Mesothelial cell of epicardium (in vitro differentiated cells): ENCODE data around the gene CD1D. TPM values are rescaled to one million over a fixed set of nuclear protein-coding genes. Genes with fewer than 3 reads are reported as not detected.

Experiments used
- DNase-seq, 2 experiments: peaks; one replicate each; pipeline ENCODE4 v3.0.0; 2021; ENCODE audit warnings: low spot score in 2 of 2; ENCODE audit not compliant: unreplicated experiment in 2 of 2
- H3K27ac Mint-ChIP-seq: 2 replicates; pipeline ENCODE4 v1.8.0; 2021; ENCODE audit warnings: mixed read lengths
- H3K27me3 Mint-ChIP-seq: 2 replicates; pipeline ENCODE4 v1.8.0; 2021; ENCODE audit warnings: low read depth, mixed read lengths
- H3K36me3 Mint-ChIP-seq: 2 replicates; pipeline ENCODE4 v1.8.0; 2021; ENCODE audit warnings: mixed read lengths
- H3K4me1 Mint-ChIP-seq: 2 replicates; pipeline ENCODE4 v1.8.0; 2021; ENCODE audit warnings: mixed read lengths
- H3K4me3 Mint-ChIP-seq: 2 replicates; pipeline ENCODE4 v1.8.0; 2021; ENCODE audit warnings: mild to moderate bottlenecking, moderate library complexity, mixed read lengths
- H3K9me3 Mint-ChIP-seq: 2 replicates; pipeline ENCODE4 v1.8.0; 2021; ENCODE audit warnings: mixed read lengths
- total RNA-seq: library from RNA; stranded (reverse); gene quantifications from 3 replicates; pipeline ENCODE4 v1.2.1, GENCODE V29; 2021
- TF ChIP-seq, protein P1 (sequence below): fragments of 200-600 bp; sonication (generic); IDR thresholded peaks from one replicate; pipeline ENCODE4 v1.5.0; 2021; ENCODE audit warnings: antibody characterized with exemption; ENCODE audit not compliant: unreplicated experiment

Gene CD1D
- total RNA-seq, 1 donor from 2014 or later: 2.8 TPM

DNA sequence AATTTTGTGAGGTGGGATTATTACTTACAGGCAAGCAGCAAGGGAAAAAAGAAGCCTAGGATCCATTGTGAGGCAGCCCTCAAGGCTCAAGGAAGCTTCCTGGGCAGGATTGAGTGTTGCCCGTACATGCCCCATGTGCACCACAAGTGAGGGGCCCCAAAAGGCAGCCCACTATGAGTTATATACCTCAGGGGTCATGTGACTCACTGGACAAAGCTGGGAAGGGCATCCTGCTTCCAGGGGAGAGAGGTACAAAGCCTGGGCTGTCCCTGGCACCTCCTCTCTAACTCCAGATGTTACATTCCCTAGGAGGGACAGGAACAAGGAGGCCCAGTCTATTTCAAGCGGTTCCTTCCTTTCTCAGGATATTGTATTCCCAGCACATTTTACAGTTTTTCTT is 34.0 kb upstream of the CD1D start:
- H3K4me1 Mint-ChIP-seq: peaks cover 11% of the 10 kb centered on the region
- no peaks in the 10 kb centered on the region for H3K36me3 Mint-ChIP-seq
- no peak overlapping the region for H3K27ac Mint-ChIP-seq
- no peak overlapping the region for H3K4me3 Mint-ChIP-seq
- no peak for DNase-seq
- TF ChIP-seq, protein P1, sequence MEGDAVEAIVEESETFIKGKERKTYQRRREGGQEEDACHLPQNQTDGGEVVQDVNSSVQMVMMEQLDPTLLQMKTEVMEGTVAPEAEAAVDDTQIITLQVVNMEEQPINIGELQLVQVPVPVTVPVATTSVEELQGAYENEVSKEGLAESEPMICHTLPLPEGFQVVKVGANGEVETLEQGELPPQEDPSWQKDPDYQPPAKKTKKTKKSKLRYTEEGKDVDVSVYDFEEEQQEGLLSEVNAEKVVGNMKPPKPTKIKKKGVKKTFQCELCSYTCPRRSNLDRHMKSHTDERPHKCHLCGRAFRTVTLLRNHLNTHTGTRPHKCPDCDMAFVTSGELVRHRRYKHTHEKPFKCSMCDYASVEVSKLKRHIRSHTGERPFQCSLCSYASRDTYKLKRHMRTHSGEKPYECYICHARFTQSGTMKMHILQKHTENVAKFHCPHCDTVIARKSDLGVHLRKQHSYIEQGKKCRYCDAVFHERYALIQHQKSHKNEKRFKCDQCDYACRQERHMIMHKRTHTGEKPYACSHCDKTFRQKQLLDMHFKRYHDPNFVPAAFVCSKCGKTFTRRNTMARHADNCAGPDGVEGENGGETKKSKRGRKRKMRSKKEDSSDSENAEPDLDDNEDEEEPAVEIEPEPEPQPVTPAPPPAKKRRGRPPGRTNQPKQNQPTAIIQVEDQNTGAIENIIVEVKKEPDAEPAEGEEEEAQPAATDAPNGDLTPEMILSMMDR: no peak
- no peaks in the 10 kb centered on the region for H3K9me3 Mint-ChIP-seq
- H3K27me3 Mint-ChIP-seq: peaks cover 20% of the 10 kb centered on the region

DNA sequence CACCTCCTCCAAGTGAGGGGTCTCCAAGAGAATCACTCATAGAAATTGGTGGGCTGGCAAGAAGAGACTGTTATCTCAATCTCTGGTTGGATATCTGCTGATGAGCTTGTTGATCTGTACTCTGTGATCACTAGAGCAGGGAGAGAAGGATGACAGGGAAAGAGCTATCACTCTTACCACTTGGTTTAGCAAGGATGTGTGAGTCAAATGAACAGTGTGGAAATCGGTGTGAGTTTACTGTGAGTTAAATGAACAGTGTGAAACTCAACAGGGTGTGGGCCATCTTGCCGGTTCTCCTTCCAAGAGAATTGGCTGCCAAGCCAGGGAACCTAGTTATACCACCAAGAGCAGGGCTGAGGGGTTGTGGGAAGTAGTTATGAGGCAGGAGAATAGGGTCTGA is 33.3 kb upstream of the CD1D start:
- H3K9me3 Mint-ChIP-seq: no peaks in the 10 kb centered on the region
- peaks cover 11% of the 10 kb centered on the region for H3K4me1 Mint-ChIP-seq
- DNase-seq: no peak
- no peak overlapping the region for H3K27ac Mint-ChIP-seq
- TF ChIP-seq, protein P1: no peak
- H3K27me3 Mint-ChIP-seq: peaks cover 22% of the 10 kb centered on the region
- H3K36me3 Mint-ChIP-seq: no peaks in the 10 kb centered on the region
- no peak overlapping the region for H3K4me3 Mint-ChIP-seq

DNA sequence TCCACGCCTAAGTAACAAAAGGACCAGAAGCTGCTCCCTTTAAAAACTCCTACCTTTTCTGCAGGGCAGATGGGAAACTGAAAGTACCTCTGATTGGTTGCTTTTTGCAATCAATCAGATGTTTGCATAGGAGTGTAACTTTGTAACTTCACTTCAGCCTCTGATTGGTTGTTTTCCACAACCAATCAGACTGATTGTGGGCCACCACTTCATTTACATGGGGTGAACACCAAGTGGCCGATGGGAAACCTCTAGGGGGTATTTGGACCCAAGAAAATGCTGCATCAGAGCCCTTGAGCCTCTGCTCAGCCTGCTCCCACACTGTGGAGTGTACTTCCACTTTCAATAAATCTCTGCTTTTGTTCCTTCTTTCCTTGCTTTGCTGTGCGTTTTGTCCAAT is 32.8 kb upstream of the CD1D start:
- no peak overlapping the region for H3K4me3 Mint-ChIP-seq
- no peaks in the 10 kb centered on the region for H3K36me3 Mint-ChIP-seq
- TF ChIP-seq, protein P1: no peak
- H3K9me3 Mint-ChIP-seq: no peaks in the 10 kb centered on the region
- H3K27ac Mint-ChIP-seq: no peak overlapping the region
- DNase-seq: no peak
- H3K27me3 Mint-ChIP-seq: peaks cover 26% of the 10 kb centered on the region
- peaks cover 11% of the 10 kb centered on the region for H3K4me1 Mint-ChIP-seq

DNA sequence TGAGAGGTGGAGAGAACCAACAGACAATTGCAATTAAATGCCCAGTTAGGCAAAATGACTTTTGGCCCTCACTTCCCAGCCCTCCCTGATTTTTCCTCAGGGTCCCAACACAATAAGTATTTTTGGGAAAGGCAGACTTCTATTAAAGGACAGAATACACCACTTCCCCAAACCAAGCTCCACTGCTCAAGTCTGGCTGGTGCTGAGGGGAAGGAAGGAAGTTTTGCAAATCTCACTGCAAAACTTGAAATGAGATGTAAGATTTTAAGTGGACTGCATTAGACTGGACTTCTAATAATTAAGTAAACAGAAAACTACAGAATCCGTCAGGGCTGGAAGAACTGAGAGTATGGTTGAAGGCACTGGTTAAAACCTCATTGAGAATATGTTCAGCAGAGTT is 32.2 kb upstream of the CD1D start:
- peaks cover 28% of the 10 kb centered on the region for H3K27me3 Mint-ChIP-seq
- peak overlapping the region; percentile 74 for H3K4me3 Mint-ChIP-seq
- no peaks in the 10 kb centered on the region for H3K36me3 Mint-ChIP-seq
- no peaks in the 10 kb centered on the region for H3K9me3 Mint-ChIP-seq
- TF ChIP-seq, protein P1: no peak
- DNase-seq: no peak
- no peak overlapping the region for H3K27ac Mint-ChIP-seq
- peaks cover 11% of the 10 kb centered on the region for H3K4me1 Mint-ChIP-seq

DNA sequence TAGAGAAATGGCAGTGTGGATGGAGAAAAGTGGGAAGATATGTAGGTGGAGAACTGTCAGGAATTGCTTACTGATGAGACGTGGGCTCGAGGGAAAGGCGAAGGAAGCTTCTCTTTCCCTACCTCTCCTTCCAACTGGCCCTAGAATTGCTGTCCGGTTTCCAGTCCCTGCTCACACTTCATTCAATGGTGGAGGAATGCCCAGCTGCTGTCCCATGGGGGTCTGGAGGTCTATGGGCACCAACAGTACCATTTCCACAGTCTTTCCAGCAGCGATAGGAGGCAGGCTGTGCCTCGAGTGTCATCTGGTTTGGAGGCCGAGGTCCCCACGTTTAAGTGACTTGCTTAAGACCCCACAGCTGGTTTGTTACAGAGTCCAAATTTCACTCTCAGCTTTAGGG is 31.5 kb upstream of the CD1D start:
- Mint-ChIP-seq H3K27me3 (peaks cover 28% of the 10 kb centered on the region), H3K4me3 (peak overlapping the region; percentile 74), H3K4me1 (peaks cover 14% of the 10 kb centered on the region), H3K27ac (no peak overlapping the region), H3K9me3 (no peaks in the 10 kb centered on the region), H3K36me3 (no peaks in the 10 kb centered on the region)
- TF ChIP-seq, protein P1: no peak
- no peak for DNase-seq
